VCaP (cell line): Measurements from ENCODE around the gene RASSF8.

Experiments
- H3K27ac ChIP-seq: fragments of 450-650 bp; 2 replicates; pipeline ENCODE4 v1.5.1; 2017
- TF ChIP-seq, protein P1 (sequence below): fragments of 450-650 bp; conservative IDR thresholded peaks from 2 replicates; pipeline ENCODE4 v1.5.1; 2017; ENCODE audit warnings: mild to moderate bottlenecking, moderate library complexity

RASSF8 gene

DNA sequence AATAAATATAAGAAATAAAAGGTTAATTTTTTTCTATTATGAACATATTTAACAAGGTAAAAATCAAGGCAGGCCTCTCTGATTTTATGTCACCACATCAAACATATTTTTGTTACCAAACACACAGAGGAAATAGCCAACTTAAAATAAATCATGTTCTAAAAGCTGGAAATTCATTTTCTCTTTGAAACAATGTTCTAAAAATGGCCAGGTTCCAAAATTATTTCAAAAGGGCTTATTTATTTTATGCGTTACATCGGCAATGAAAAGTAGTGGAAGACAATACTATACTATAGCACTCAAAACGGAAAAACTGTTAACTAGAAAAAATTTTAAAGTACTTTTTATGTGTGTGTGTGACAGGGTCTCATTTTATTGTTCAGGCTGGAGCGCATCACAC is 24.0 kb upstream of the RASSF8 start:
- no peak overlapping the region for H3K27ac ChIP-seq
- TF ChIP-seq, protein P1, sequence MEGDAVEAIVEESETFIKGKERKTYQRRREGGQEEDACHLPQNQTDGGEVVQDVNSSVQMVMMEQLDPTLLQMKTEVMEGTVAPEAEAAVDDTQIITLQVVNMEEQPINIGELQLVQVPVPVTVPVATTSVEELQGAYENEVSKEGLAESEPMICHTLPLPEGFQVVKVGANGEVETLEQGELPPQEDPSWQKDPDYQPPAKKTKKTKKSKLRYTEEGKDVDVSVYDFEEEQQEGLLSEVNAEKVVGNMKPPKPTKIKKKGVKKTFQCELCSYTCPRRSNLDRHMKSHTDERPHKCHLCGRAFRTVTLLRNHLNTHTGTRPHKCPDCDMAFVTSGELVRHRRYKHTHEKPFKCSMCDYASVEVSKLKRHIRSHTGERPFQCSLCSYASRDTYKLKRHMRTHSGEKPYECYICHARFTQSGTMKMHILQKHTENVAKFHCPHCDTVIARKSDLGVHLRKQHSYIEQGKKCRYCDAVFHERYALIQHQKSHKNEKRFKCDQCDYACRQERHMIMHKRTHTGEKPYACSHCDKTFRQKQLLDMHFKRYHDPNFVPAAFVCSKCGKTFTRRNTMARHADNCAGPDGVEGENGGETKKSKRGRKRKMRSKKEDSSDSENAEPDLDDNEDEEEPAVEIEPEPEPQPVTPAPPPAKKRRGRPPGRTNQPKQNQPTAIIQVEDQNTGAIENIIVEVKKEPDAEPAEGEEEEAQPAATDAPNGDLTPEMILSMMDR: no peak

DNA sequence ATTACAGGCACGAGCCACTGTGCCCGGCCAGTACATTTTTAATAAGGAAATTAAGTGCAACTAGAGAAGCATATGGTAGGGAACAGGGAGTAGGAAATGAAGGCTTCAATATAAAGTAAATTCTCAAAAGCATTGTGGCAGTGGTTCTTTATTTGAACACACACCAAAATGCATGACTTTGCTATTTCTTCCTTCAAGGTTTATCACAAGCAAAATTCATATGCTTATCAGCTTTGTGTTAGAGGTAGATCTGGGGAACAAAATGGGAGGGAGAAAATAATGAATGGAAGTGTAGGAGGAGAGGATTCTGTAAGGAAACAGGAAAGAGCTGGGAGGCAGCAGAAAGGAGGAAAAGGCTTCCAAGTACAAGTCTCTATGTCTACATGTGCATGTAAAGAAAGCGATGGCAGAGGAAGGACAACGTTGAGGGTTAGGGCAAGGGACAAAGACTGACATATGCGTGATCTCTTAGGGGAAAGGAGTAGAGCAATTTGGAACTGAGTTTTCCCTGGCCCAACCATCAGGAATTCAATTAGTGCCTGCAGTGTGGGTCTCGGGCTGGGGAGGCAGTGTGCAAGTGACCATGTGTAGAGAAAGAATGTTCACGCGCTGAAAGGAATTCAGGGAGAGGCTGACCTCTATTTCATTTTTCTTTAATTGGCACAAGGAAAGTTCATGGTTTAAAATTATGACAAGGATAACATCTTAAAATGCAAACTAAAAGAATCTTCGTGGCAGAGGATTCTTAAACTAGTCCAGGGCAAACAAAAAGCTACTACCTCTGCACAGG is 22.9 kb upstream of the RASSF8 start:
- TF ChIP-seq, protein P1: no peak

DNA sequence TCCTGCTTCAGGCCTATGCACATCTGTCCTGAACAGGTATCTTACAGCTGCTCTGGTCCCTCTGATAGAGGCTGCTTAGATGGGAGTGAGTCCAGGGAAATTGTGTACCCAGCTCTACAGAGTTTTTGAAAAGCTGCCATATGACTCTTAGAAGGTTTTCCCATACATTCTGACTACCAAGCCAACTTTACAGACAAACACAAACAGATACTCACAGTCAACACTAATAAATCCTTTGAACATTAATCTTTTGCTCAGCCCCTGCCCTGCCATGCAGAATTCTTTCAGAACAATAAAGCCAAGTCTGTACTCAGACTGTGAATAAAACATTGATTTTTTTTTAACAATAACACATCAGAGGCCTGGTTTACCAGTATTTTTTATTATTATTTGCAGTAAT is 21.4 kb upstream of the RASSF8 start:
- TF ChIP-seq, protein P1: no peak
- peak overlapping the region; percentile 38 for H3K27ac ChIP-seq

More for the DNA sequence above, 22.9 kb upstream of the RASSF8 start:
- H3K27ac ChIP-seq: peak overlapping the region; percentile 38; the same call in 1 of the 2 replicates

DNA sequence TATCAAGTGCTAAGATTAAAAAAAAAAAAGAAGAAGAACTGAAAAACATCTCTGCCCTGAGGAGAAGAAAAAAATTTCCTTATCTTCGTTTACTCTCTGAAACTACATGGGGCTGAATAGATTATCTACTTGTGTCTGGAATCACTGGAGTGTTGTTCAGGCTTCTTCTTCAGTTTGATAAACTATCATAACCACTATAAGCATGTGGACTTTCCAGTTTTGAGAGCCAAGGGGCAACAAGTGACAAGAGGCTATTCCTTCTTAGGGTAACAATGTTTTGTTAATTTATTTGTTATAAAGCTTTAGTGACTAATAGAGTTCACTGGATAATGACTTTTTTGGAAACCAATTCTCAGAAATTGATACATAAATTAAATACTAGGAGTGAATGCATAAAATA is 19.9 kb upstream of the RASSF8 start:
- no peak overlapping the region for H3K27ac ChIP-seq
- TF ChIP-seq, protein P1: no peak

DNA sequence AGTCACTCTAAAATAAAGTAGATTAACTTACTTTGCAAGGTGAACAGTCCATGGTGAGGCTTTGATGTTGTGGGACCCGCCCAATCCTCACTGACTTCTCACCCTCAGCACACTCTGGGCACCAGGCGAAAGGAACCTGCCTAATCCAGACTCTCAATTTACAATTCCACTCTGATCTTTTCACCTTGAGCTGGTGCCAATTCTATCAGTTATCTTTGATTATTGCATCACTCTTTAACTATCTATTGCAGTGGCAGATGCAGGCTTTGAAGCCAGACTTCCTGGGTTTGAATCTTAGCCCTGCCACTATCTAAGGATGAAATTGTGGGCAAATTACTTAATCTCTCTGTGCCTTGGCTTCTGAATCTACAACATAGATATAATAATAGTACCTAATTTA is 18.9 kb upstream of the RASSF8 start:
- no peak overlapping the region for H3K27ac ChIP-seq
- TF ChIP-seq, protein P1: no peak

DNA sequence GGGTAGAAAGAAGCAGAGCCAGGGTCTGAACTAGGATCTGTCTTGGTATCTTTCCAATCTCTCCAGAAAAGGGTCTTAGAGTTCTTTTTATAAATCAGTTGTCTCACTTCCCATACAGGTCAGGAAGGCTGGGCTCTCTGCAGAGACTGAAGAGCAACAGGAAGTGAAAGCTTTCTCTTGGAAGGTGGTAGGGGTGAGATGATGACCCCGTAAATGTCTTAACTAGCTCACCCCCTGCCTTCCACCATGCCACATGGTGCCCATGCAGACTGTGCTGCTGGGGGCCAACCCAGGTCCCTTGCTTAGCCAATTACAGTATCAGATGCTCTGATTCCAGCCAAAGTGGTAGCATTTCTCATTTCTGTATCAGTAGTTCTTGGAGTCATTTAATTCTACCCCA is 17.6 kb upstream of the RASSF8 start:
- no peak overlapping the region for H3K27ac ChIP-seq
- TF ChIP-seq, protein P1: no peak

DNA sequence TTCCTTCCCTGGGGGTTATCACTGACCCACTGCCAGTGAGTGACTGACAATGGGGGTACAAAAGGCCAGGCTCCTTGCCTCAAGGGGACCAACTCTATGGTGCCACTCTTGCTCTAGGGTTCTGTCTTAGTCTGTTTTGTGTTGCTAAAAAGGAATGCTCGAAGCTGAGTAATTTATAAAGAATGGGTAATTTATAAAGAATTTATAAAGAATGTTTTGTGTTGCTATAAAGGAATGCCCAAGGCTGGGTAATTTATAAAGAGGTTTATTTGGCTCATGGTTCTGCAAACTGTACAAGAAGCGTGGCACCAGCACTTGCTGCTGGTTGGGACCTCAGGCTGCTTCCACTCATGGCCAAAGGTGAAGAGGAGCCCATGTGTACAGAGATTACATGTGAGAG is 15.8 kb upstream of the RASSF8 start:
- H3K27ac ChIP-seq: no peak overlapping the region
- TF ChIP-seq, protein P1: no peak
